Cardiac septum (tissue), 1 donor: ENCODE measurements around the gene SSRP1. TPM values are rescaled to one million over a fixed set of nuclear protein-coding genes. Genes with fewer than 3 reads are reported as not detected.
"Not testable (repeated sequence)": the region's sequence is repeated elsewhere in the genome, so short reads cannot be mapped to it uniquely, and the experiment has no call there.

Experiments used
- DNase-seq: peaks from one replicate; pipeline ENCODE4 v3.0.0-alpha.2; 2020; ENCODE audit warnings: low spot score
- intact Hi-C: fragments of 100-400 bp; cut with DNase I; formaldehyde crosslinking; loops from one replicate; pipeline ENCODE4 v1.14.0; 2022
- total RNA-seq: library from RNA; stranded (reverse); fragmentation: NEBNext Ultra II Directional; extraction: Animal tissue kit (Norgen Biotek cat#: 25700); gene quantifications from one replicate; pipeline ENCODE4 v1.2.1, GENCODE V29; 2021
- donor health status: DM: no; HTN: no; CAD: no.

The SSRP1 gene
- total RNA-seq, 1 donor from 2014 or later: 35.4 TPM

DNA sequence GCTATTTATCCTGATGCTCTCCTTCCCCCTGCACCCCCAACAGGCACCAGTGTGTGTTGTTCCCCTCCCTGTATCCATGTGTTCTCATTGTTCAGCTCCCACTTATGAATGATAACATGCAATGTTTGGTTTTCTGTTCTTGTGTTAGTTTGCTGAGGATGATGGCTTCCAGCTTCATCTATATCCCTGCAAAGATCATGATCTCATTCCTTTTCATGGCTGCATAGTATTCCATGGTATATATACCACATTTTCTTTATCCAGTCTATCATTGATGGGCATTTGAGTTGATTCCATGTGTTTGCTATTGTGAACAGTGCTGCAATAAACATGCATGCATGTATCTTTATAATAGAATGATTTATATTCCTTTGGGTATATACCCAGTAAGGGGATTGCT is 25.7 kb upstream of the SSRP1 start:
- intact Hi-C loops: loop anchor here (5.0 kb wide), 1 partner anchor 46 kb away; no protein-coding TSS in a partner anchor
- DNase-seq: not testable (repeated sequence)

DNA sequence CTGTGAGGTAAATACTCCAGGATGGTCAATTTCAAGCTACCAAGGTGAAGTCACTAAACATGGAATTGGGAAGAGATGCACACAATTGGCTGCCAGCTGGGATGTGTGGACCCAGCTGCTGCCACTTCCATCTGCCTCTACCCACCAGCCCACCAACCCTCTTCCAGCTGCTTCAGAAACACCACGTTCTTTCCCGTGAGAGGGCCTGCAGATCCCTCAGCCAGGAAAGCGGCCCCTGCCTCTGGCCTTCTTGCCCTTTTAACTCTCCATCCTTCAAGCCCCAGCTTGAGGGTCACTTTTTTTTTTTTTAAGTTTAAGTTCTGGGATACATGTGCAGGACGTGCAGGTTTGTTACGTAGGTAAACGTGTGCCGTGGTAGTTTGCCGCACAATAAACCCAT is 25.3 kb upstream of the SSRP1 start:
- intact Hi-C loops: loop anchor here (5.0 kb wide), 1 partner anchor 46 kb away; no protein-coding TSS in a partner anchor
- no peak for DNase-seq

DNA sequence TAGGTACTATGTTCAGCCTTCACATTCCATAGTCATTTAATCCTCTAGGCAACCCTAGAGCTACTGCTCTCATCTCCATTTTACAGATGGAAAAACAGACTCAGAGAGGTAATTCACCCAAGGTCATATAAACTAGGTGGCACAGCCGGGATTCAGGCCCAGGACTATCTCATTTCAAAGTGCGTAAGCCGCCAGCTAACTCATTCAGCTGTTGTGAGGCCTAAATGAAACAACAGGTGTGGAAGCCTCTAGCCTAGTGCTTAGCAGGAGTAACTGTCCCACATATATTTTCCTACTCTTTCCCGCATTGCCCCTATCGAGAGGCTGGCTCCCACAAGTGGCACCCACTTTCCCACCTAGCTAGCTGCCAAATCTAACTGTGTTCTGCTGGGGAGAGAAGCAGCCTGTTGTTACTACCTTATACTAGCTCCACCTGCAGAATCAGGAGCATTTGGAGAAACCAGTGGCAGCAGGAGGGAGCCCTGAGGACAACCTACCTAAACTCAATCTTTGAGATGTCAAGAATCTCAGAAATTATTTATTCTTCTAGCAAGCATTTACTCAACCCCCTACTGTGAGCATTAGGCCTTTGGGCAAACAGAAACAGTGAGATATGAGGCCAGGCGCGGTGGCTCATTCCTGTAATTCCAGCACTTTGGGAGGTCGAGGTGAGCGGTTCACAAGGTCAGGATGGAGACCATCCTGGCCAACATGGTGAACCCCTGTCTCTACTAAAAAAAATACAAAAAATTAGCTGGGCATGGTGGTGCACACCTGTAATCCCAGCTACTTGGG is 24.4 kb upstream of the SSRP1 start:
- intact Hi-C loops: loop anchor here (5.0 to 10.0 kb wide), 2 partner anchors 47 to 515 kb away; no protein-coding TSS in a partner anchor
- no peak for DNase-seq

DNA sequence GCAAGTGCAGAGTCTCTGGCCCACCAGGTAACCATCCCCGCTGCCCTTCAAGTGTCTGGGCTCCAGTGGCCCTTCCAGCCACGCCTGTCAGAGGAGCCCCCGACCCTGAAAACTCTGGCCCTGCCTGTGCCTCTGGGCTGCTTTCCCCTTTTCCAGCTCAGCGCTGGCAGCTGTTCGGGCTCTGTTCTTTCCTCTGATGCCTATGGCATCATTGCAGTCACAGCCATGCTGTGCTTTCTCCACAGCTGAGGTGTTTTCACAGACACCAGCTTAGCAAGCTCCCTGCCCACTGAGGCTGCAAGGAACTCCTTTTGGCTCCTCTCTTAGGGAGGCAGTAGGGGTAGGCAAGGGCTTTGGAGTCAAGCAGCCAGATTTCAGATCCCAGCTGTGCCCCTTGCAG is 23.7 kb upstream of the SSRP1 start:
- intact Hi-C loops: loop anchor here (10.0 kb wide), 1 partner anchor 515 kb away; no protein-coding TSS in a partner anchor
- DNase-seq: no peak

DNA sequence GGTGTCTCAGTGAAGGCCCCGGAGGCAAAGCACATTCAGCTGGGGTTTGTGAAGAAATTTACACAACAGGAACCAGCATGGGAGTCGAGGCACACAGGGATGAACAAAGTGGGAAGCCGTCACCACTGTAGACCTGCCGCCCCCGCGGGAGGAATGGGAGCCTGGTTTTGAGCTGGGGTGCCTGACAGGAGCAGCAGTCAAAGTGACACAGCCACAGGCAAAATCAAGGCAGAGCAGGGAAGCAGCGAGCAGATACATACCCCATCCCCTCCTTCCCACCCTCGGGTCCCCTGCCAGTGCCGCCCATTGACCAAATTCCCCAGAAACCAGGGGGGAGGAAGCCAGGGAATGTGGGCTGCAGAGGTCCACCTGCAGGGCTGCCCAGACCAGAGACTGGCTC is 23.3 kb upstream of the SSRP1 start:
- no peak for DNase-seq

DNA sequence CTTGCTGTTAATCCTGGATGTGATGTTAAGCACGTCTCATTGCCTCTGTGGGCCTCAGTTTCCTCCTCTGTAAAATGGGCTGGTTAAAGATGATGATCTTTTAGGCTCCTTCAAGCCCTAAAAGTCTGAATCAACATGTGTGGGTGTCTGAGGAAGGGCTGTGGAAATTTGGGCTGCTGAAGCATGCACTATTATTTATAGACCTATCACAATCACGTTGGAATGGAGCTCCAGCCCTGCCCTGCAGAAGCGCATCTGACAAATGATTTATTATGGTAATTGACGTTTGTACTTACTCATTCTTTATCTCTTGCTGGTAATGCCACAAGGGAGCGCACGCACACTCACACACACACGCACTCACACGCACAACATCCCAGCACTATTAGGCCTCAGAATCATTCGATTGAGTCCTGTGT is 22.9 kb upstream of the SSRP1 start:
- intact Hi-C loops: loop anchor here (10.0 kb wide), 1 partner anchor 514 kb away; no protein-coding TSS in a partner anchor
- no peak for DNase-seq

More for the DNA sequence above, 23.3 kb upstream of the SSRP1 start:
- intact Hi-C loops: loop anchor here (10.0 kb wide), 1 partner anchor 514 kb away; no protein-coding TSS in a partner anchor

DNA sequence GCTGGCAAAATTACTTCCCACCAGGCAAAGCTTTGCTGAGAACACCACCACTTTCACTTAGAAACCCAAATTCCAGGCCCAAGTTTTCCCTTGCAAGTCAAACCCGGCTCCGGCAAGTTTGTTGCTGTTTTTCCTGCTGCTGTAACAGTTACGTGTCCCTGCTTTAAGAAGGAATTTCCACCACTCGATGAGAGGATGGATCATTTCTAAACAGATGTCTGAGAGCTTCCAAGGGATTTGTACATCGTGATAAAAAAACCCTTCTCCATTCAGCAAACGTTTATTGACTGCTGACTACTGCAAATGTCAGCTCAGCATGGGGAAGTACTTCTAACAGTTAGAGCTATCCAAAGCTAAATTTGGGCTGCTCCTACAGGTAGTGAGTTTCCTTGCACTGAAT is 22.2 kb upstream of the SSRP1 start:
- intact Hi-C loops: loop anchor here (10.0 kb wide), 1 partner anchor 513 kb away; no protein-coding TSS in a partner anchor
- DNase-seq: no peak

DNA sequence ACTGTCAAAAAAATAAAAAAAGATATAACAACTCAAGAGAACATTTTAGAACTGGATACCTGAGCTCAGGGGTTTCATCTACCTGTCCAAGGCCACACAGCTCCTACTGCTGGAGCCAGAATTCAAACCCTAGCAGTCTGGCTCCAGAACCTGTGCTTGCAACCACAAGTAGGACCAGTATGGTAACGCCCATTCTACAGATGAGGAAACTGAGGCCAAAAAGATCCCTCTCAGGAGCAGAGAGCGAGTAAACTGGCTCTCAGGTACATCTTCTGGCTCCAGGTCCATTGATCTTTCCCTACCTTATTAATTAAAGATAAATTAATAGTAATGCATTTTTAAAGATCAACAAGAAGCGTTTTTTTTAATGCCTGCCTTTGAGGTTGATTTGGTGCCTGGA is 21.6 kb upstream of the SSRP1 start:
- no peak for DNase-seq
- intact Hi-C loops: loop anchor here (10.0 kb wide), 1 partner anchor 513 kb away; no protein-coding TSS in a partner anchor

DNA sequence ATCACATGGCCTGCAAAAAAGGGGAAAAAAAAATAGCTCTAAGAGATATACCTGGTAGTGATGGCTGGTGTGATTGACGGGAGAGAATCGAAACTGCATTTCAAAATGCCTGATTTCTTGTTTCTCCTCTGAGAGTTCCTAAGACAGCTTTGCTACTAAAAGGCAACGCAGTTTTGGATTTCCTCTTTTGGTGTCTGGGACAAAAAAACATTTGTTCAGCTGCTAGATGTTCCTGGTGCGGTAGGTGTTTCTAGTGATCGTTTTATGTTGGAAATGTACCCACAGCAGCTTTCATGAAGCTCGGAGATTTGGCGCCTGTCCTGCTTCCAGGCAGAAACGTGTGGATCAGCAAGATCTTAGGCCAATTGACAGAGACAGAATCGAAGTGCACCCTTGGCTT is 20.6 kb upstream of the SSRP1 start:
- DNase-seq: no peak
- intact Hi-C loops: loop anchor here (10.0 kb wide), 1 partner anchor 511 kb away; no protein-coding TSS in a partner anchor

DNA sequence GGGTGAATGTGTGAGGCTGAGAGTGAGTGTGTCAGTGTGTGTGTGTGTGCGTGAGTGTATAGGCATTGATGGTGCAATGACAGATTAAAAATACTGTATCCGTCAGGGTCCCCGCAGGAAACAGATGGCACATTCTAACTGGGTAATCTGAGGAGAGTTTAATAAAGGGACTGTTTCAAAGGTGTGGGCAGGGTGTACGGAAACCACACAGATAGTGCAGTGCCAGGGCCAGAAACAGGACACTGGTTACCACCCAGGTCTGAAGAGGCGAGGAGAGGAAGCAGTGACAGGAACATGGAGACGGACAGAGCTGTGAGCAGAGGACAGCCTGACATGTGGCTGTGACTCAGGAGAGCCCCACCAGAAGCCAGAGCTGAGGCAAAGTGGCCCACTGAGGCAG is 19.0 kb upstream of the SSRP1 start:
- no peak for DNase-seq
- intact Hi-C loops: loop anchor here (10.0 kb wide), 1 partner anchor 510 kb away; no protein-coding TSS in a partner anchor

DNA sequence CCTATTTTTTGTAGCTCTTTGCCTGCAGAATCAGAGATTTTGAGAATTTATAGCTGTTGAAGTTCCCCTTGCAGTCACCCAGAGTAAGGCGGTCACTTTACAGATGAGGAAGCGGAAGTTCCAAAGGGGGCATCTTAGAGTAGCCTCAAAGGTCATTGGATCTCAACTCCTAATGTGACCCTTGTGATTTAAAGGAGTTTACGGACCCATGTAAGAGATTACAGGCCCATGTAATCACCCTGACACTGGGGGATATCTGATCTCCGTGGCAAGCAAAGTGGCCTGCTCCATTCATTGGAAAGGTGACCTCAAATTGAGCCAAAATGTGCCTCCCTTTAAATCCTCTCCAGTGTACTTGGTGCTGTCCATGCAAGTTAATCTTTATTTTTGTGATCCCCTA is 18.2 kb upstream of the SSRP1 start:
- DNase-seq: no peak
- intact Hi-C loops: loop anchor here (10.0 kb wide), 1 partner anchor 509 kb away; no protein-coding TSS in a partner anchor

DNA sequence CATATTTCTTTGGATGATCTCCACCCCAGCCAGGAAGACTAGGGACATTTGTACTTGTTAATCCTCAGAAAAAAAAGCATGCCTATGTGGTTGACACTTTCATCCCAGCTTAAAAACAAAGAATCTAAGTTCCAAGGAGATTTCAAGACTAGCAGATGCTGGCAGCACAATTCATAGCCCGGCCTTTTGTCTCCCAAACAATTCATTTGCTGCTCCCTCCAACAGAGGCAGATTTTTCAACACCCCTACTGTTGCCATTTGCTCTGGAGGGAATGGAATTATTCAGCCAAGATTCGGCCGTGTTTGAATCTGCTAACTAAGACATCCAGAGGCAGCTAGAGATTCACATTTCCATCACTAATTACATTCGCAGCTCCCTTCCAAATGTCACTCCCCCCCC is 17.8 kb upstream of the SSRP1 start:
- DNase-seq: no peak
- intact Hi-C loops: loop anchor here (10.0 kb wide), 1 partner anchor 509 kb away; no protein-coding TSS in a partner anchor

DNA sequence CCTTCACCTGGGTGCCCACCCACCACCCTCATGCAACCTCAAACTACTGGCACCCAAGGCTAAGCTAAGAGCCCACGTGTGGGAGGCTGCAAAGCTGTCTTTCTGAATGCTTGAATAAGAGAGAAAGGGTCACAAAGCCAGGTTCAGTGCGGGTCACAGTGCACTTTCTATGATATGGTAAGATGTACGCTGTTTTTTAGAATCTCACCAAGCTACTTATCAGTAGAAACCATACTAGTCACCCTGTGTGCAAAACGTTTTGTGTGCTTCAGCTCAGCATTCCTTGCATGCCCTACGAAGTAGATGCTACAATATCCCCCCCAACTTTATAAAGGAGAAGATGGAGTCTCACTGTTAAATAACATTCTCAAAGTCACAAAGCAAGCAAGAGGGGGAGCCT is 17.3 kb upstream of the SSRP1 start:
- intact Hi-C loops: loop anchor here (10.0 kb wide), 1 partner anchor 508 kb away; no protein-coding TSS in a partner anchor
- no peak for DNase-seq

DNA sequence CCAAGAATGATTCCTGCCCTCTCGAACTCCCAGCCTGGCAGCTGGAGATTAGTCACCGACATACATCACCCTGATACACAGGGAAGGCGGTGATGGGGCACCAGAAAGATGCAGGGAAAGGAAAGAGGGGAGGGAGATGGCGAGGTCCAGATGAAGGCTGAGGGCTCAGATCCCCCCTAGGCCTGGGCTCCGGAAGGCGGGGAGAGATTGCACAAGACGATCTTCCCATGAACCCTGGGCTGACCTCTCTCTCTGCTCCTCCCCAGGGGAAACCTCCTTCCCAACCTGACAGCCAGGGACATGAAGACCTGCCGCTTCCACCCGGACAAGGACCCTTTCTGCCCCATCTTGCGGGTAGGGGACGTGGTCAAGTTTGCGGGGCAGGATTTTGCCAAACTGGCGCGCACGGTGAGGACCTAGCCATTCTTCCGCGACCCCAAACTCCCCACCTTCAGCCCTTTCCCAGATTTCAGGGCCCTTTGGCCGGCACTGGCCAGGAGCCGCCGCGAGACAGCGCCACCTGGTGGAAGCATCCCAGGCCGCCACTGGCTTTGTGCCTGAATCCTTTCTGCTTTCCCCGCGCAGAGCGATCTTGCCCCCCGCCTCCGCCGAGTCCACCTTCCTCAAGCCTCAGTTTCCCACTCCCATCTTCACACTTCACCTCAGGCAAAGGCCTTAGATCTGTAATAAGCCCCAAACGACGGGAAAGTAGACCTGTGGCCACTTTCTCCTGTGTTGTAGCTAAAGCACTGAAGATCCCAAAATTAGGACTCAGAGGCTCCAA is 14.0 kb upstream of the SSRP1 start:
- intact Hi-C loops: loop anchor here (5.0 to 10.0 kb wide), 6 partner anchors 78 to 1165 kb away; partner anchors contain the start of genes SLC43A3 and YPEL4
- DNase-seq: peak; percentile 90

DNA sequence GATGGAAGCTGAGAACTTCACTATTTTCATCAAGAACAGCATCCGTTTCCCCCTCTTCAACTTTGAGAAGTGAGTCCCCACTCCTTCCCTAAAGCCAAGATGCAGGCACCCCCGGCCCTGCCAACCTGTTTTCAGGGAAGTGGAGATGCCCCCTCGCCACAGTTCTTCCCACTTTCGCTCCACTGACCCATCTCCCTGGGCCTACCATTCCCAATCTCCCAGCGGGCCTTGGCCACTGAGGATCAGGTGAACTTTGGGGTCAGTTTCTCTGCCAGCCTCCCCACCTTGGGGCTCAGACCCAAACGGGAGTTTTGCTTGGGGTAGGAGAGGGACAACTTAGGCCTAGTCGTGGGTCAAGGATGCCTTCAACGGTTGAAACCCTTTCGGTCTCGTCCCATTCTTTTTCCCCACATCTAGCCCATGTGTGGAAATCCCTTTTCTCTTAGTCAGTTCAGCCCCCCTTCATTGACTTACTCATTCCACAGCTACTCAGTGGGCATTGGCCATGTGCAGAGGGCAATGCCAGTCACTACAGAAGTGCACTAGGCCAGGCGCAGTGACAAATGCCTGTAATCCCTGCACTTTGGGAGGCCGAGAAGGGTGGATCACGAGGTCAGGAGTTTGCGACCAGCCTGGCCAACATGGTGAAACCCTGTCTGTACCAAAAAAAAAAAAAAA is 13.1 kb upstream of the SSRP1 start:
- intact Hi-C loops: loop anchor here (5.0 to 10.0 kb wide), 5 partner anchors 79 to 1166 kb away; partner anchors contain the start of genes SLC43A3 and YPEL4

DNA sequence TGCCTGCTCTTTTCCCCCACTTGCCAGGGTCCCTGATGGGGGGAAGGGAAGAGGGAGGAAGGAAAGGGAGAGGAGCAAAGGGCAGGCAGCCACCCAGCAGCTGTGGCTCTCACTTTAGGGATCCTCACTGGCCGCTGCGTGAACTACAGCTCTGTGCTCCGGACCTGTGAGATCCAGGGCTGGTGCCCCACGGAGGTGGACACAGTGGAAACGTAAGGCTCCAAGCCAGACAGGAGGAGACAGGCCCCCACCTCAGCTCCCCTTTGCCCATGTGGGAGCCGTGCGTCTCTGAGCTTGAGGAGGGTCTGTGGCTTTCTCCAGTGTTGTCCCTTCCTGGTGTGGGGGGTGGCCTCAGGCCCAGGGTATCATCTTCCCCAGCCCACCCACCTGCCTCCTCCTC is 12.4 kb upstream of the SSRP1 start:
- intact Hi-C loops: loop anchor here (5.0 to 10.0 kb wide), 5 partner anchors 79 to 1167 kb away; partner anchors contain the start of genes SLC43A3 and YPEL4
- DNase-seq: no peak

More for the DNA sequence above, 13.1 kb upstream of the SSRP1 start:
- no peak for DNase-seq

DNA sequence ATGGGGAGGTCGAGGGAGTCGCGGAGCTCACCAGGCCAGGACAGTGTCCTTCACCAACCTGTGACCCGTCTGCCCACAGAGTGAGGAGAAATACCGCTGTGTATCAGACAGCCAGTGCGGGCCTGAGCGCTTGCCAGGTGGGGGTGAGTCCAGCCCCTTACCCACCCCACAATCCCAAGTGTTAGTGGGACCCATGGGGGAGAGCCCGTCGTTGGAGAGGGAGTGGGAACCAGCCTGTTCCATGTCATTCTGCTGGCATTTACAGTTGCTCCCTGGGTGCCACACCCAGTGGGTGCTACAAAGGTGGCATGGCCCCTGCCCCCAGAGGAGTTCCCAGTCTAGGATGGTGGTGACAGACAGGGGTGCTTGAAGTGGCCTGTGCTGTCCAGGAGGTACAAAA is 11.6 kb upstream of the SSRP1 start:
- no peak for DNase-seq
- intact Hi-C loops: loop anchor here (2.0 to 10.0 kb wide), 6 partner anchors 80 to 1167 kb away; partner anchors contain the start of genes SLC43A3 and YPEL4

DNA sequence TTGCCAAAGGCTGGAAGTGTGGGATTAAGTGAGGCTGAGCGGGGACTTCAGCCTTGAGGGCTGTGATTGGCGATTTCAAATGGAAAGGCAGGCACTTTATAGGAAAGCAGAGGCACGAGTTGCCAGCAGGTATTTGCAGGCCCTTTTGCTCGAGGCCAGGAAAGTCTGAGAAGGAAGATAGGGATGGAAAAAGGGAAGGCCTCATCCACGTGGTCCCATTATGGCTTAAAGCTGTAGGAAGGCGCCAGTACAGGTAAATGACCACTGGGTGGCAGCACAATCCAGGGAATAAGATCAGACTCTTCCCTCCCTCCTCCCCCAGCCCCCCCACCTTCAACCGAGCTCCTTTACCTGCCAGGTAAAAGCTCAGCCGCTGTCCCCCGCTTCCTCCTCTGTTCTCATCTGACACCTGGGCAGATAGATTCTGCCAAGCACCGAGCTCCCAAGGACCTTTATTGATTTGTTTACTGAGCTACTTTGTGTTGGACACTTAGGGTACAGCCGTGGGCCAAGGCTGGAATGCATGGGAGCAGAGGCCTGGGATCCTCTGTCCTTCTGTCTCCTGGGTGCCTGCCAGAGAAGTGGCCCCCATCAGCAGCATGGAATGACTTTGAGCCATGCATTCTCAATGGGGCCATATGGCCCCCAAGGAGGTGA is 10.0 kb upstream of the SSRP1 start:
- DNase-seq: no peak
- intact Hi-C loops: loop anchor here (2.0 to 10.0 kb wide), 6 partner anchors 82 to 1169 kb away; partner anchors contain the start of genes SLC43A3 and YPEL4
